ENCODE measurements around the gene RFX7.

Gene RFX7

GRCh38 chr15:56254265-56254664, 10.6 kb upstream of the RFX7 start (continued):
- TF ChIP-seq KLF10 (tag by site-specific recombination; IDR thresholded peaks at IDR 0.05), result no peak
- no peak for TF ChIP-seq ZNF266 (tag by site-specific recombination; IDR thresholded peaks at IDR 0.05; ENCODE audit: low read depth)

- H3K4me1 ChIP-seq (ENCODE audit: control insufficient read depth, insufficient read depth, low read length), result peaks cover 5% of the 10 kb centered on the region; the same call in 1 of the 2 replicates
- H3K9me3 ChIP-seq (ENCODE audit: control insufficient read depth, insufficient read depth, low read depth, low read length), result no peaks in the 10 kb centered on the region
- ChIA-PET POLR2A (interaction anchor here (0.8 kb wide), 1 partner anchor 212 kb away, joined by 3 read pairs; the partner anchor contains the start of gene MNS1), CTCF (interaction anchor here (0.6 to 6.2 kb wide), 5 partner anchors 29 to 449 kb away, joined by 3 to 83 read pairs (median 3); no protein-coding TSS in a partner anchor)
- no peak overlapping the region for H3K27ac ChIP-seq (ENCODE audit: extremely low read depth, low read depth, low read length)
- H3K36me3 ChIP-seq (ENCODE audit: control insufficient read depth in 2 of 2, insufficient read depth in 1 of 2, low read length in 2 of 2), result no peaks in the 10 kb centered on the region
- no peak overlapping the region for H3K4me3 ChIP-seq (ENCODE audit: low read depth, low read length)
- TF ChIP-seq ZNF341 (tag by site-specific recombination; IDR thresholded peaks at IDR 0.05; ENCODE audit: low read depth) (no peak), ZNF2 (tag by site-specific recombination; IDR thresholded peaks at IDR 0.05) (no peak), ZNF555 (tag by site-specific recombination; conservative IDR thresholded peaks at IDR 0.05) (no peak), HOXD13 (CRISPR knock-in tag; IDR thresholded peaks at IDR 0.05; ENCODE audit: borderline replicate concordance) (no peak), INSM2 (tag by site-specific recombination; IDR thresholded peaks at IDR 0.05) (no peak), TCF7L2 (IDR thresholded peaks at IDR 0.05; ENCODE audit: borderline replicate concordance, low read depth, low read length) (no peak), PRDM2 (tag by site-specific recombination; IDR thresholded peaks at IDR 0.05; ENCODE audit: borderline replicate concordance) (no peak), GFI1B (tag by site-specific recombination; IDR thresholded peaks at IDR 0.05) (no peak), PRDM10 (tag by site-specific recombination; IDR thresholded peaks at IDR 0.05) (no peak), PRDM6 (tag by site-specific recombination; IDR thresholded peaks at IDR 0.05) (no peak), ZXDB (tag by site-specific recombination; IDR thresholded peaks at IDR 0.05) (no peak), IKZF3 (tag by site-specific recombination; IDR thresholded peaks at IDR 0.05) (no peak), ZNF23 (tag by site-specific recombination; IDR thresholded peaks at IDR 0.05; ENCODE audit: borderline replicate concordance) (no peak), ZNF223 (tag by site-specific recombination; IDR thresholded peaks at IDR 0.05) (no peak), ZNF670 (tag by site-specific recombination; IDR thresholded peaks at IDR 0.05; ENCODE audit: low read depth) (no peak), ZNF518A (tag by site-specific recombination; conservative IDR thresholded peaks at IDR 0.05; ENCODE audit: low read depth) (no peak)
These were observed 8.7 kb upstream of the RFX7 start for GRCh38 chr15:56252386-56252785.

Measured in HEK293 (cell line).